Measurements from ENCODE around the gene SASH1.

GRCh38 chr6:148304976-148305375 is 37.7 kb upstream of the SASH1 start:
- TF ChIP-seq, protein P1, sequence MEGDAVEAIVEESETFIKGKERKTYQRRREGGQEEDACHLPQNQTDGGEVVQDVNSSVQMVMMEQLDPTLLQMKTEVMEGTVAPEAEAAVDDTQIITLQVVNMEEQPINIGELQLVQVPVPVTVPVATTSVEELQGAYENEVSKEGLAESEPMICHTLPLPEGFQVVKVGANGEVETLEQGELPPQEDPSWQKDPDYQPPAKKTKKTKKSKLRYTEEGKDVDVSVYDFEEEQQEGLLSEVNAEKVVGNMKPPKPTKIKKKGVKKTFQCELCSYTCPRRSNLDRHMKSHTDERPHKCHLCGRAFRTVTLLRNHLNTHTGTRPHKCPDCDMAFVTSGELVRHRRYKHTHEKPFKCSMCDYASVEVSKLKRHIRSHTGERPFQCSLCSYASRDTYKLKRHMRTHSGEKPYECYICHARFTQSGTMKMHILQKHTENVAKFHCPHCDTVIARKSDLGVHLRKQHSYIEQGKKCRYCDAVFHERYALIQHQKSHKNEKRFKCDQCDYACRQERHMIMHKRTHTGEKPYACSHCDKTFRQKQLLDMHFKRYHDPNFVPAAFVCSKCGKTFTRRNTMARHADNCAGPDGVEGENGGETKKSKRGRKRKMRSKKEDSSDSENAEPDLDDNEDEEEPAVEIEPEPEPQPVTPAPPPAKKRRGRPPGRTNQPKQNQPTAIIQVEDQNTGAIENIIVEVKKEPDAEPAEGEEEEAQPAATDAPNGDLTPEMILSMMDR (conservative IDR thresholded peaks at IDR 0.05; ENCODE audit: low read depth, low read length) = no peak
- no peak for TF ChIP-seq EZH2 (IDR thresholded peaks at IDR 0.05; ENCODE audit: borderline replicate concordance, low read depth, low read length, poor library complexity, severe bottlenecking)

Data from A673 (cell line).